Esophagus muscularis mucosa (tissue), 4 donors: ENCODE results near the gene THTPA.

ENCODE experiments used
- EP300 ChIP-seq: sonication (generic); formaldehyde crosslinking; IDR thresholded peaks from one replicate; pipeline ENCODE4 v1.6.1; 2017; ENCODE audit warnings: antibody characterized with exemption
- POLR2AphosphoS5 ChIP-seq, 2 donors: sonication (generic); formaldehyde crosslinking; IDR thresholded peaks; one replicate each; pipeline ENCODE4 v1.6.1; 2017; ENCODE audit warnings: antibody characterized with exemption in 2 of 2
- TF ChIP-seq, protein P1 (sequence below), 3 experiments: fragments of 200-600 bp in 2 of 3; fragments of 450-650 bp in 1 of 3; sonication (generic) in 2 of 3; IDR thresholded peaks; one replicate each; pipeline ENCODE4 v1.5.1; 2017 to 2019; ENCODE audit warnings: antibody characterized with exemption in 3 of 3, mild to moderate bottlenecking in 2 of 3, moderate library complexity in 1 of 3

DNA sequence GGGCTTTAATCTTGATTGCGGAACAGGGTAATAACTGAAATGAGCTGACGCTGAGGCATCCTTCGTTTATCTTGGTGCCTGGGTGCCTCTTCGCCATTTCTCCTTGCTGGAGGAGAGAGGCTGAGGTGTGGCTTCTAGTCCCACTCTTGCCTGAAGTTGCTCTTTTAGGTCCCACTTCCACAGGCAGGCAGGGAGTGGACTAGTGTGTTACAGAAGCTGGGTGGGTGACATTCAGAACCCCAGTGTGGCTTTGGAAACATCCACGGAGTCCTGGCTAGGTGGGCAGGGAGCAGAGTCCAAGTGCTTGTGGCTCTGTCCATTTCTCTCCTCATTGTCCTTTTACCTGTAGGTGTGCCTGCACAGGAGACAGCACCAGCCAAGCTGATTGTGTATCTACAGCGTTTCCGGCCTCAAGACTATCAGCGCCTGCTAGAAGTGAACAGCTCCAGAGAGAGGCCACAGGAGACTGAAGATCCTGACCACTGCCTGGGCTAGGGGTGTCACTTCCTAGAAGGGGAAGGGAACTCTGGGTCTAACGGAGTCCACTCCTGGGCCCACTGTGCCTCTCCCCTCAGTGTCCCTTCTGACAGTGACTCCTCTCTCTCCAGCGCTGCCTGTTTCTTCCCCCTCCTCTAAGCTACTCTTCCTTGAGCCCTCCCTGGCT lies 2.4 kb downstream of the THTPA start:
- TF ChIP-seq, protein P1, sequence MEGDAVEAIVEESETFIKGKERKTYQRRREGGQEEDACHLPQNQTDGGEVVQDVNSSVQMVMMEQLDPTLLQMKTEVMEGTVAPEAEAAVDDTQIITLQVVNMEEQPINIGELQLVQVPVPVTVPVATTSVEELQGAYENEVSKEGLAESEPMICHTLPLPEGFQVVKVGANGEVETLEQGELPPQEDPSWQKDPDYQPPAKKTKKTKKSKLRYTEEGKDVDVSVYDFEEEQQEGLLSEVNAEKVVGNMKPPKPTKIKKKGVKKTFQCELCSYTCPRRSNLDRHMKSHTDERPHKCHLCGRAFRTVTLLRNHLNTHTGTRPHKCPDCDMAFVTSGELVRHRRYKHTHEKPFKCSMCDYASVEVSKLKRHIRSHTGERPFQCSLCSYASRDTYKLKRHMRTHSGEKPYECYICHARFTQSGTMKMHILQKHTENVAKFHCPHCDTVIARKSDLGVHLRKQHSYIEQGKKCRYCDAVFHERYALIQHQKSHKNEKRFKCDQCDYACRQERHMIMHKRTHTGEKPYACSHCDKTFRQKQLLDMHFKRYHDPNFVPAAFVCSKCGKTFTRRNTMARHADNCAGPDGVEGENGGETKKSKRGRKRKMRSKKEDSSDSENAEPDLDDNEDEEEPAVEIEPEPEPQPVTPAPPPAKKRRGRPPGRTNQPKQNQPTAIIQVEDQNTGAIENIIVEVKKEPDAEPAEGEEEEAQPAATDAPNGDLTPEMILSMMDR (IDR thresholded peaks at IDR 0.05), result no peak
- TF ChIP-seq POLR2AphosphoS5 (IDR thresholded peaks at IDR 0.05) (no peak), EP300 (no peak)
